ENCODE results near the gene FHIT.

DNA sequence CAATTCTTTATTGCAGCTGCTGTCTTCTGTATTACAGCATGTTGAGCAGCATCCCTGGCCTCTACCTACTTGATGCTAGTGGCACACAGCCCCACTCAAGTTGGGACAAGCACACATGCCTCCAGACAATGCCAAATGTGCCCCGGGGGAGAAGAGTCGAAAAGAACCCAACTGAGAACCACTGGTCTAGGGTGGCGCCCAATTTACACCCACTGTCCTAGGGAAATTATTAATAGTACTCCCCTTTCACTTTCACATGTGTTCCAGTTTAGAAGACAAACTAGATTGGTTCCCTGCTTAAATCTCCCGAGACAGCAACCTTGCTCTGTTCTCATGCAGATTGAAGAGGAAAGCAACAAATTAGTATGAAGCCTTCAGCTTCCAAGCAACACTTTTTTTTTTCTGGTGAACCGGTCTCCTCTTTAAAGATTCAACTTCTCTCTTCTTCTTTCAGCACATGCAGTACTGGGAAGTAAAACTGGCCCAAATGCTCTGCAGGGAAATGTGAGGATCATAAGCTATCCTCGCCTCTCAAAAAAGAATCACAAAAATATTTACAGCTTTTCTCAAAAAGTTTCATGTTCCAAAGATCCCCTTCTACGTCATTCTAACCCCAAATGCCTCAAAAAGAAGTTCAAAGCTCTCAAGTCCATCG lies 1377.5 kb downstream of the FHIT start:
- TF ChIP-seq GATA2 (IDR thresholded peaks at IDR 0.05; ENCODE audit: low read depth, low read length) (no peak), GATA3 (IDR thresholded peaks at IDR 0.05; ENCODE audit: low read depth, low read length) (no peak)

Data from SH-SY5Y (cell line).